DOHH2 (cell line): Measurements from ENCODE around the gene ZNF609.
A peak's percentile ranks its signal among the peaks of the same experiment; 100 is the strongest.

Experiments used
- EZH2phosphoT487 ChIP-seq: fragments of 200-600 bp; sonication (generic); IDR thresholded peaks from 2 replicates; pipeline ENCODE4 v1.6.1; 2017; ENCODE audit warnings: borderline replicate concordance, mild to moderate bottlenecking, antibody characterized with exemption, low read length, moderate library complexity, mixed read lengths
- TF ChIP-seq, protein P1 (sequence below): fragments of 200-600 bp; sonication (generic); IDR thresholded peaks from one replicate; pipeline ENCODE4 v1.5.1; 2014; ENCODE audit warnings: antibody characterized with exemption, mild to moderate bottlenecking, low read depth, low read length; ENCODE audit not compliant: poor library complexity, severe bottlenecking

DNA sequence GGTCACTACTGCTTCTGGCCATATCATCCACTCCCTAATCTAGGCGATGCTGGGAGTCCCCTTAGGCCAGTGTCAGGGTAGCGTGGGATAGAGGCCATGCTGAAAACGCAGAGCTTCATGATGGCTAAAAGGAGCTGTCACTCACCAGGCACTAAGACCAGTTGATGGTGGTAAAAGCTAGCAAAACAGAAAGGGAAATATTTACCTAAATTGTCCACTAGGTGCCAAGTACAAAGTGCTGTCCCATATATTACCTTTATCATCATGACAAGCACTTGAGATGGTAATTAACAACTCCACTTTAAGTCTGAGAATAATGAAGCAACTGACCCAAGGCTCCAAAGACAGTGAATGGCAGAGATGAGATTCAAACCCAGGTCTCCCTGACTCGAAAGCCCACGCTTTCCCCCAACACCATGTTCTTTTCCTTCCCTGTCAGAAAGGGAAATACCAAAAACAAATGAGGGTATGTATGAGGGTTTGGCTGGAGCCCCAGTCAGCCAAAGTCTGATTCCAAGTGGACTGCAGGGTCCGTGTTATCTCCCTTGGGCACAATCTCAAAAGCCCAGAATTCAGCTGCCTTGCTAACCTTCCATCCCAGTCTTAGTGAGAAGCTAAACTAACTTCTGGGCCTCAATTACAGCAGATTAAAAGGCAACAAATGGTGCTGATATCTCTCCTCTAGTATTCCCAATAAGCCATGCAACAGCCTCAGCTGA is 230.4 kb downstream of the ZNF609 start:
- TF ChIP-seq, protein P1, sequence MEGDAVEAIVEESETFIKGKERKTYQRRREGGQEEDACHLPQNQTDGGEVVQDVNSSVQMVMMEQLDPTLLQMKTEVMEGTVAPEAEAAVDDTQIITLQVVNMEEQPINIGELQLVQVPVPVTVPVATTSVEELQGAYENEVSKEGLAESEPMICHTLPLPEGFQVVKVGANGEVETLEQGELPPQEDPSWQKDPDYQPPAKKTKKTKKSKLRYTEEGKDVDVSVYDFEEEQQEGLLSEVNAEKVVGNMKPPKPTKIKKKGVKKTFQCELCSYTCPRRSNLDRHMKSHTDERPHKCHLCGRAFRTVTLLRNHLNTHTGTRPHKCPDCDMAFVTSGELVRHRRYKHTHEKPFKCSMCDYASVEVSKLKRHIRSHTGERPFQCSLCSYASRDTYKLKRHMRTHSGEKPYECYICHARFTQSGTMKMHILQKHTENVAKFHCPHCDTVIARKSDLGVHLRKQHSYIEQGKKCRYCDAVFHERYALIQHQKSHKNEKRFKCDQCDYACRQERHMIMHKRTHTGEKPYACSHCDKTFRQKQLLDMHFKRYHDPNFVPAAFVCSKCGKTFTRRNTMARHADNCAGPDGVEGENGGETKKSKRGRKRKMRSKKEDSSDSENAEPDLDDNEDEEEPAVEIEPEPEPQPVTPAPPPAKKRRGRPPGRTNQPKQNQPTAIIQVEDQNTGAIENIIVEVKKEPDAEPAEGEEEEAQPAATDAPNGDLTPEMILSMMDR: peak; percentile 42
- TF ChIP-seq EZH2phosphoT487: no peak
